ENCODE data around the gene TARS2.
A peak's percentile ranks its signal among the peaks of the same experiment; 100 is the strongest.

The TARS2 gene

DNA sequence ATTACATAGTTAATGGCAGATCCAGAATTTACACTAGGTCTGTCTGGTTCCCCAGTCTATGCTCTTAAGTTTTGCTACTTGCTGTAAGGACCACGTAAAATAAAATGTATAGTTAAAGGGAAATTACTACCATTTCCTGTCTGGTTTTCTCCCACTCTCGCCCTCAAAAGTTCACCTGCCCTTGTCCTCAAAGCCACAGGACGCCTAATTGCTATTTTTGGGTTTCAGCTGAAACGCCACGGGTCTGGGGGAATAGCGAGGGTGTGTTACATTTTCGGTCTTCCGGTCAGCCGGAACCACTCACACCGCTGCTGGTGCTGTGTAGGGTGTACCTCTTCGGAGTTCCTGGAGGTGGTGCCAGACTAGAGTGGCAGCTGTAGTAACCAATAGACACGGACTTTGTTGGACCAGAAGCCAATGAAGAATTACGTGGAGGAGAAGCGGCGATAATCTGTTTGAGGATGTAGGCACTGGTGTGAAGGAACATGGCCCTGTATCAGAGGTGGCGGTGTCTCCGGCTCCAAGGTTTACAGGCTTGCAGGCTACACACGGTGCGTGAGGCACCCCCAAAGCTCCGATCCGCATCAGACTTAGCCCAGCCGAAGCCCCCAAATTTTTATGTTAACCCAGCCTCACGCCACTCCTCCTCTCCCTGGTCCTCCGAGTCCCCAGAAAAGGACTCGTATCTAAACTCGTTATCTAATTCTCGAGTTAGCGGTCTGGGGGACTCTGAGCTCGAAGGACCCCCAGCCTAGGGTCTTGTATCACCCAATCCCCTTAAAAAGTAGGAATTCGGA is at the start of gene TARS2:
TARS2 (plus strand) TSS at position 454 of the 797 bp plus-strand sequence; CDS start at position 486, 32 bp downstream.
- DNase-seq, result peak; percentile 91

DNA sequence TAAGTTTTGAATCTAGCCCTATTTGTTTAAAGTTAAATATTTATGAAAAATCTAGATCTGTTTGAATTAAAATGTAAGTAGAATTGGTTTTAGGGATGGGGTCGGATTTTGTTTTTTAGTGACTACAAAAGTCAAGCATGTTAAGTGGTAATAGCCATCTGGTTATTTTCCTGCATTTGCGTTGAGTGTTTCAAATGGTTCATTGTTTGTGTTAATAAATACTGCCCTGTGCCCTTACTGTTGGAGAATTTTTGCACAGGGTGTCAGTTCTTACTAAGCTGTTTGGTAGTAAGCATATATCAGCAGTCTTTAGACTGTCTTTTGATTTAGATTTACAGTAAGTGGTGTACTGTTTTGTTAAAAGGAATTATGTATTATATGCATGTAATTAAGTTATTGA is 46.1 kb upstream of the TARS2 start:
- no peak for DNase-seq

DNA sequence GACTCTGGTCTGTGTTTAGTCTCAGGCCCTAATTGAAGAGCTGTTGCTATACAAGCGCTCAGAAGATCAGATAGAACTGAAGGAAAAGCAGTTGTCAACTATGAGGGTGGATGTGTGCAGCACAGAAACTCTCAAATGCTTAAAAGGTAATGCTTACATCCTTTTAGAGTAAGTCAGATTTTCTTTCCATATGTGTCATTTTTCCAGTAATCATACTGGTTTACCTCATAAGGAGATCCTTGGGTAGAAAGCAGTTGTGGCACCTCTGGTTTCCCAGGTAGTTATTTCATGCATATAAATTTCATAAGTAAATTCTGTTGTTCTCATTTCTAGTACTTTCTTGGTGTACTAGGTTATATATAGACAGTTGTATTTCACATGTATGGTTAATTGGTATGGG is 43.0 kb upstream of the TARS2 start:
- DNase-seq, result no peak

- no peak for DNase-seq
Measured at GRCh38 chr1:150456146-150456647, 31.0 kb upstream of the TARS2 start.

DNA sequence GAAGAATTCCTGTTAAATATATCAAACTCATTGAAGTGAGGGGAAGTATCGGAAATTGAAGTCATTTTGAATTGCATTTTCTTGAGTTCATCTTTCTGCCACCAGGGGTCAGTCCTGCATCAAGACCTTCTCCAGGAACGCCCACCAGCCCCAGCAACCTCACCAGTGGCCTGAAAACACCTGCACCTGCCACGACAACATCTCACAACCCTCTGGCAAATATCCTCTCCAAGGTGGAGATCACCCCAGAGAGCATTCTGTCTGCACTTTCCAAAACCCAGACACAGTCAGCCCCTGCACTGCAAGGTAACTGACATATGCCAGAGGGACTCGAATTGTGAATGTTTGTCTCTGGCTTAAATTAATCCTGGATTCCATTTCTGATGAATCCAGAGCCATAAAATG is 22.8 kb upstream of the TARS2 start:
- DNase-seq, result peak; percentile 73

DNA sequence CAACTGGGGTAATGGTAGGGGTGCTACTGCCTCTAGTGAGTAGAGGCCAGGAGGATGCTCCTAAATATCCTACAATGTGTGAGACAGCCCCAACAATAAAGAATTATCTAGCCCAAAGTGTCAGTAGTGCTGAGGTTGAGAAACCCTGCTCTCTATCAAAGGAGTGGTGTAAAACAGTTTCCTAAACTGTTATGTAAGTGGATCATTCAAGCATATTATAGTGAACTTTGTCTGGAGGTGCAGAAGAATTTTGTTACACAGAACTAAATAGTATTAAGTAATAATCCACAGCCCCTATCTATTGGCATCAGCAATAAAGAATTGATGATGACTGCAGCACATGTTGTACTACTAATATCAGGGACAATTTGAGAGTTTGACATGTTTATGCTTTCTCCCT is 20.3 kb upstream of the TARS2 start:
- no peak for DNase-seq

- no peak for DNase-seq
Measured at GRCh38 chr1:150469291-150469690, 17.9 kb upstream of the TARS2 start.

- DNase-seq, result no peak
Measured at GRCh38 chr1:150472601-150473200, 14.5 kb upstream of the TARS2 start.

GRCh38 chr1:150473659-150474058 is 13.6 kb upstream of the TARS2 start:
- no peak for DNase-seq

DNA sequence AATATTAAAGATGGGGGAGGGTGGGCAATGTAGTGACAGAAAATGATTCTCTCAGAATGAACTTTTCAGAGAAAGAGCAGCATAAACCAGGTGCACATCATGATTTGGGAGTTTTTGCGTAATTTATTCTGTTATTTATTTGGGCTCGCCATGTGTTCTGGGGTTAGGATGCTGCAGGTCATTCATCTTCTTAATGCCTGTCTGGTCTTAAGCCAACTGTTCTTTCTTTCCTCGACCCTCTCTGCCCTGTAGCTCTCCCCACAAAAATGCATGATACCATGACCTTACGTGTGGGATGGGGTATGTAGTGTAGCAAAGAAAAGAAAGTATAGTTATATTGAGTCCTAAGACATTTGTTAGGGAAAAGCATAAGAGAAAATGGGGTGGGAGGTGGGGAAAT is 12.3 kb upstream of the TARS2 start:
- no peak for DNase-seq

- DNase-seq, result no peak
Measured at GRCh38 chr1:150476754-150477153, 10.5 kb upstream of the TARS2 start.

DNA sequence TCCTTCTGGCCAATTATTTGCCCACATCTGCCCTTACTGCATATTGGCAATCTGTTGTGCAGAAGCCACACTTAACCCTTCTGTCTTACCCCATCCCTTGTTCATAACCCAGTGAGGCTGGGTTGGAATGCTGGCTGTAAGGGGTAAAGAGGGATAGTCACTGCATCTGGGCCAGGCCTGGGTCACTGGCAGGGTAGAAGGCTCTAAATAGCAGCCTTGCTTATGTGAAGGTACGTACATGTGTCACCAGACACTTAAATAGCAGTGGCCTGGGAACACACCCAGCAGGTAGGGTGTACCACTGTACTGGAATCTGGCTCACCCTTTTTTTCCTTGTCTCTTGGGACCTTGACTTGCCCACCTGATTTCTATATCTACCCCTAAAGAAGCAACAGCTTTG is 9.9 kb upstream of the TARS2 start:
- no peak for DNase-seq

GRCh38 chr1:150477733-150478132 is 9.5 kb upstream of the TARS2 start:
- DNase-seq, result no peak

DNA sequence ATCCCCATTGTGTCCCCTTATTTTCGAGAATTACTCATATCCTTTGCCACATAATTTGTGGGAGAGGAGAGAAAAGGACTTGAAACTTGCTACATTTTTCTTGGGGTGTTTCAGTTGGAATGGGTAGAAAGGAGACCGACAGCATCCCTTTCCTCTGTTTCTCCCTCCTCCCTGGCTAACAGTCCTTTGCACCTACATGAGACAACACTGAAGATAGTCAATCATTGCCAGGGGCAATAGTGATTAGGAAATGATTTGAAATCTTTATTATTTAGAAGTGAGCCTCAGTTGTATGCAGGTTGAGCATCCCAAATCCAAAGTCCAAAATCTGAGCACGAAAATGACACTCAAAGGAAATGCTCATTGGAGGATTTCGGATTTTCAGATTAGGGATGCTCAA is 7.8 kb upstream of the TARS2 start:
- DNase-seq, result no peak

DNA sequence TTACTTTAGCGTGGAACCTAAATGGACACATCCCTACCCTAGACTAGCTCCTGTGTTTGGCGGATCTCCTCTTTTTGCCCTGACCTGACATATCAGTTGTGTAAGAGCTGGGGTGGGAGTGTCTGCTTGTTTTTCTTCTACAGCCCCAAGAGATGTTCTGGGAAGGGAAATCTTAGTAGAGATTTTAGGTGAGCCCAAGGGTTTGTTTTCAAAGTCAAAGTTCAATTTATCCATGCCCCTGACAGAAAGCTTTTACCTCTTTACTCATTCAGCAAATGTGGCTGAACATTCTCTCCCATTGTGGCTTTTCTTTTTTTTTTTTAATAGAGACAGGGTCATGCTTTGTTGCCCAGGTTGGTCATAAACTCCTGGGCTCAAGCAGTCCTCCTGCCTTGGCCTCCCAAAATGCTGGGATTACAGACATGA is 7.3 kb upstream of the TARS2 start:
- no peak for DNase-seq

DNA sequence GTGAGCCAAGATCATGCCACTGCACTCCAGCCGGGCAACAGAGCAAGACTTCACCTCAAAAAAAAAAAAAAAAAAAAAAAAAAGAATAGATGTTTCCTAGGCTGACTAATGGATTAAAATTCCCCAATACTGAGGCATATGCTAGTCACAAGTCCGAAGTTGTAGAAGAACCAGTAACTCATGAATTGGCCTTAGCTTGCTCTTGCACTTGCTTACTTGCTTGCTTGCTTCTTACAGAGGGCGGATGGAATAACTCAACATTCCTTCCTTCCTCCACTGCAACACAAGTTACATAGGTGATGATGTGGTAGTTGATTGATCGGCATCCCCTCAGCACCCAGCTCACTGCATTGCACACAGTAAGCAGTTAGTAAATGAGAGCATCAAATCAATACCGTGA is 2.8 kb upstream of the TARS2 start:
- no peak for DNase-seq

DNA sequence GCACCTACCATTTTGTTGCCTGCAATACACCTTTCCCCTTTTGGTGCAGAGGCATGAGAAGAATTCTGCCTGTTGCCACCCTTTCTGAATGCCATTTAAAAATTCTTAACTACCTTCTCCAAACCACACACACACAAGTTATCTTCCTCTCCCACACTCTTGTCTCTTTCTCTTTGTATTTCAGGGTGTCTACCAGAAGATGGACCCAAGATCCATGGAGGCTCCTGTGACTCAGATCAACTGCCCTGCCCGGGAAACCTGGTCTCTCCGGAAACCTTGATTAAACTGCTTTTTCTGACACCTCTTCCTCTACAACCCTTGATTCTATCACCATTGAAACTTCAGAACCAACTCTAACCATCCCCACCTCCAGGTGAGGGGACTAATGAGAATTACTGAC is 2.4 kb upstream of the TARS2 start:
- no peak for DNase-seq

GRCh38 chr1:150487763-150488115 is 520 bp downstream of the TARS2 start:
- DNase-seq, result no peak

- DNase-seq, result no peak
Measured at GRCh38 chr1:150493175-150493574, 6.0 kb downstream of the TARS2 start.

GRCh38 chr1:150498342-150498741 is 11.1 kb downstream of the TARS2 start:
- no peak for DNase-seq

DNA sequence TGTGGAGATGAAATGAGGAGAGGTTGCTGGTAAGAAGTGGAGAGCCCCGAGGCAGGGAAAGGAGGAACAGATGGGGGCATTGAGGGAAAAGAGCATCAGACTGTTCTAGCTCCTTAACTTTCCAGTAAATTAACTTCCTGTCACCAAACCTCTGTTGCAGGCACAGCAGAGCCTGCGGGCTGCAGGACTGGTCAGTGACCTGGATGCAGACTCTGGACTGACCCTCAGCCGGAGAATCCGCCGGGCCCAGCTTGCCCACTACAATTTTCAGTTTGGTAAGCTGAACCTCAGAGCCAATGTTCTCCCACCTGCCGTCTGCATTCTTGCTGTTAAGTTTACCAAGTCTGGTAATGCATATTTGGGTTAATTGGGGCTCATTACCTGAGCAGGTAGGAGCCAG is 18.2 kb downstream of the TARS2 start:
- no peak for DNase-seq

DNA sequence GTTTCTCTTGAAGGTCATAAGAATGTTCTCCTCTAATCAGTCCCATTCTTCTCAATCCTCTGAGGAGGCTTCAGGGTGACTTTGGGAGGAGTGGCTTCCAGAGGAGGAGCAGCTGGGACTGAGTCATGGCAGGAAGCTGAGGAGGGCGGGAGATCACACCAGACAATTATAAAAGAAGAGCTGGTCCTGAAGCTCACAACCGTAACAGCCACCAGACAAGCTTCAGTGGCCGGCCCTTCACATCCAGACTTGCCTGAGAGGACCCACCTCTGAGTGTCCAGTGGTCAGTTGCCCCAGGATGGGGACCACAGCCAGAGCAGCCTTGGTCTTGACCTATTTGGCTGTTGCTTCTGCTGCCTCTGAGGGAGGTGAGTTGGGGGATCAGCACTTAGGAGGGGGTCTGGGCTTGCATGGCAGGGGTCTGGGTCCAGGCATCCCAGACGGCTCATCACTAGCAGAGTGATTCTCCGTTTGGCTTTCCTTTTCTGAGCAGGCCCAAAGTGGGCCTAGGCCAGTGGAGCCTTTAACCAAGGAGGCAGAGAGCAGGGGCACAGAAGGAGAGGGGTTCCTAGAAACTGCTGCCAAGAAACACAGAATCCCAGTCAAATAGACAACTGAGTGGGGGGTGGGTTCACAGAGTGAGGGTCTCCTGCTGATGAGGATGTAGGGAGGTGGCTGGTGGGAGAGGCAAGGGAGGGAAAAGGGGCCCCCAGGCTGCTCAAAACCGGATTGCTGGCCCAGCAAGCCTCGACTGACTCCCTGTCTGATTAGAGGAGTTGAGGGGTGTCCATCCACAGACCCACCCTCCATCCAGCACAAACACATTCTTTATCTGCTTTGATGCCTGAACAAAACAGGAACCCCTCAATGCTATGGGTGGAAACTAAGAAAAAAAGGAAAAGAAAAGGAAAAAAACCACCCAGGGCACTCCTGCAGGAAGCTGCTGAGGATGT is 21.0 kb downstream of the TARS2 start, which contains the start of gene ECM1:
ECM1 (plus strand) TSS at position 198 of the 953 bp plus-strand sequence; CDS start at position 299, 101 bp downstream.
- DNase-seq, result no peak

GRCh38 chr1:150508982-150509381 is 21.8 kb downstream of the TARS2 start:
- DNase-seq, result no peak
